Loucy (cell line): ENCODE measurements around the gene PIAS1.
A peak's percentile ranks its signal among the peaks of the same experiment; 100 is the strongest.
"Not testable (repeated sequence)": the region's sequence is repeated elsewhere in the genome, so short reads cannot be mapped to it uniquely, and the experiment has no call there.

Experiments
- H2AFZ ChIP-seq: fragments of 200-600 bp; sonication (generic); 2 replicates; pipeline ENCODE4 v1.6.0; 2016; ENCODE audit warnings: antibody characterized with exemption, mild to moderate bottlenecking, low read length, moderate library complexity
- H3F3A ChIP-seq: fragments of 200-600 bp; 2 replicates; pipeline ENCODE4 v1.6.0; 2016; ENCODE audit warnings: antibody characterized with exemption, low read depth, mild to moderate bottlenecking
- H3K27me3 ChIP-seq: fragments of 200-600 bp; sonication (generic); 2 replicates; pipeline ENCODE4 v1.6.1; 2014; ENCODE audit warnings: low read length, mild to moderate bottlenecking; ENCODE audit not compliant: insufficient read depth, poor library complexity, severe bottlenecking
- H3K36me3 ChIP-seq: fragments of 200-600 bp; sonication (generic); 2 replicates; pipeline ENCODE4 v1.6.1; 2016; ENCODE audit warnings: low read length; ENCODE audit not compliant: insufficient read depth
- H3K4me1 ChIP-seq: fragments of 200-600 bp; sonication (generic); 2 replicates; pipeline ENCODE4 v1.5.1; 2014; ENCODE audit warnings: low read length, mild to moderate bottlenecking; ENCODE audit not compliant: insufficient read depth, poor library complexity, severe bottlenecking
- H3K4me2 ChIP-seq: fragments of 200-600 bp; sonication (generic); 2 replicates; pipeline ENCODE4 v1.6.0; 2014; ENCODE audit warnings: antibody characterized with exemption, low read length, low read depth, mild to moderate bottlenecking; ENCODE audit not compliant: poor library complexity, severe bottlenecking
- H3K4me3 ChIP-seq: fragments of 200-600 bp; sonication (generic); 2 replicates; pipeline ENCODE4 v1.5.1; 2014; ENCODE audit warnings: low read length, mild to moderate bottlenecking, mixed read lengths; ENCODE audit not compliant: poor library complexity, severe bottlenecking
- H3K79me2 ChIP-seq: fragments of 200-600 bp; sonication (generic); 2 replicates; pipeline ENCODE4 v1.6.1; 2014; ENCODE audit warnings: low read length; ENCODE audit not compliant: insufficient read depth
- H3K9ac ChIP-seq: fragments of 200-600 bp; sonication (generic); 2 replicates; pipeline ENCODE4 v1.6.0; 2014; ENCODE audit warnings: mild to moderate bottlenecking, low read depth, low read length, moderate library complexity; ENCODE audit not compliant: poor library complexity, severe bottlenecking
- H3K9me2 ChIP-seq: fragments of 200-600 bp; sonication (generic); replicated peaks from 2 replicates; pipeline ENCODE4 v1.6.1; 2016; ENCODE audit warnings: low read depth, low read length, mixed read lengths
- H3K9me3 ChIP-seq: fragments of 200-600 bp; sonication (generic); 2 replicates; pipeline ENCODE4 v1.6.1; 2014; ENCODE audit warnings: mild to moderate bottlenecking, antibody characterized with exemption, low read length, low read depth; ENCODE audit not compliant: insufficient read depth
- H4K20me1 ChIP-seq: fragments of 200-600 bp; sonication (generic); 2 replicates; pipeline ENCODE4 v1.6.0; 2014; ENCODE audit warnings: antibody characterized with exemption, low read length, mild to moderate bottlenecking; ENCODE audit not compliant: insufficient read depth, poor library complexity, severe bottlenecking
- EZH2phosphoT487 ChIP-seq: fragments of 200-600 bp; IDR thresholded peaks from 2 replicates; pipeline ENCODE4 v1.6.1; 2018; ENCODE audit warnings: antibody characterized with exemption, mild to moderate bottlenecking, moderate library complexity, borderline replicate concordance
- TF ChIP-seq, protein P1 (sequence below): fragments of 200-600 bp; sonication (generic); conservative IDR thresholded peaks from 2 replicates; pipeline ENCODE4 v1.5.1; 2014; ENCODE audit warnings: mild to moderate bottlenecking, antibody characterized with exemption, low read length

PIAS1 gene

DNA sequence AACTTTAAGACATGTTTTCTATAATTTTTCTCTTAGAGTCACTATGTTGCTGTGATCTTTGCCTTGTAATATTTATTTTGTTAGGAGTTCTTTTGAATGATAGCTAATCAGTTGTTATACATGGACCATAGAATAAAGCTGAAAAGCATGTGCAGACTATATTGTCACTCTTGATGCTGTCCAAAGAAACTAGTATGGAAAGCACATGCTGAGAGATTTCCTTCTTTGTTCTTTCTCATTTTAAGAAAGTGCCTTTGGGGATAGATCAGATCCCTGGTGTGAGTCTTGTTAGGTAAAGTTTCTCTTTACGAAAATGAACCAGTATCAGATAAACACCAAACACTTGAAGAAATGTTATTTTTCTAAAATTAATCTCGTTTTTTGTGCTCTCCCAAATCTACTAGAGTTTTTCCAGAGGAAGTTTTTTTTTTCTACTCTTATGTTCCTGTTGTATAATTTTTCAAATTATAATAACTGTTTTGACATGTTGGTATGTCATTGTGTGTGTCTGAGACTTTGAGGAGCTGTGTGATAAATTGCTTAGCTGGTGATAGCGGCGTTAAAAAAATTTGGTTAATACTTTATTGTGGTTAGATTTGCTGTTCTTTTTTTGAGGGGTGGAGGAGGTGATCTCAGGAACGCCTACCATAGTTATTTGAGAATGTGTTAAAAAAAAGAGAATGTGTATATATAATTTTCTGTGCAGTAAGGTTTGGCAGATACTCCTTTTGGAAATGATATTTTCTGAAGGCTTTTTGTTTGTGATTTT lies 2.2 kb downstream of the PIAS1 start:
- no peaks in the 10 kb centered on the region for H3K27me3 ChIP-seq
- no peaks in the 10 kb centered on the region for H3F3A ChIP-seq
- H3K9ac ChIP-seq = peak overlapping the region; percentile 74
- H3K9me3 ChIP-seq = no peaks in the 10 kb centered on the region
- H3K4me2 ChIP-seq = peak overlapping the region; percentile 84
- H3K4me3 ChIP-seq = peak overlapping the region; percentile 84
- no peak for TF ChIP-seq EZH2phosphoT487
- TF ChIP-seq, protein P1, sequence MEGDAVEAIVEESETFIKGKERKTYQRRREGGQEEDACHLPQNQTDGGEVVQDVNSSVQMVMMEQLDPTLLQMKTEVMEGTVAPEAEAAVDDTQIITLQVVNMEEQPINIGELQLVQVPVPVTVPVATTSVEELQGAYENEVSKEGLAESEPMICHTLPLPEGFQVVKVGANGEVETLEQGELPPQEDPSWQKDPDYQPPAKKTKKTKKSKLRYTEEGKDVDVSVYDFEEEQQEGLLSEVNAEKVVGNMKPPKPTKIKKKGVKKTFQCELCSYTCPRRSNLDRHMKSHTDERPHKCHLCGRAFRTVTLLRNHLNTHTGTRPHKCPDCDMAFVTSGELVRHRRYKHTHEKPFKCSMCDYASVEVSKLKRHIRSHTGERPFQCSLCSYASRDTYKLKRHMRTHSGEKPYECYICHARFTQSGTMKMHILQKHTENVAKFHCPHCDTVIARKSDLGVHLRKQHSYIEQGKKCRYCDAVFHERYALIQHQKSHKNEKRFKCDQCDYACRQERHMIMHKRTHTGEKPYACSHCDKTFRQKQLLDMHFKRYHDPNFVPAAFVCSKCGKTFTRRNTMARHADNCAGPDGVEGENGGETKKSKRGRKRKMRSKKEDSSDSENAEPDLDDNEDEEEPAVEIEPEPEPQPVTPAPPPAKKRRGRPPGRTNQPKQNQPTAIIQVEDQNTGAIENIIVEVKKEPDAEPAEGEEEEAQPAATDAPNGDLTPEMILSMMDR = no peak
- peaks cover 69% of the 10 kb centered on the region for H3K79me2 ChIP-seq
- H3K9me2 ChIP-seq = no peaks in the 10 kb centered on the region
- H3K4me1 ChIP-seq = peaks cover 45% of the 10 kb centered on the region
- no peak overlapping the region for H2AFZ ChIP-seq
- H3K36me3 ChIP-seq = no peaks in the 10 kb centered on the region
- peaks cover 64% of the 10 kb centered on the region for H4K20me1 ChIP-seq

DNA sequence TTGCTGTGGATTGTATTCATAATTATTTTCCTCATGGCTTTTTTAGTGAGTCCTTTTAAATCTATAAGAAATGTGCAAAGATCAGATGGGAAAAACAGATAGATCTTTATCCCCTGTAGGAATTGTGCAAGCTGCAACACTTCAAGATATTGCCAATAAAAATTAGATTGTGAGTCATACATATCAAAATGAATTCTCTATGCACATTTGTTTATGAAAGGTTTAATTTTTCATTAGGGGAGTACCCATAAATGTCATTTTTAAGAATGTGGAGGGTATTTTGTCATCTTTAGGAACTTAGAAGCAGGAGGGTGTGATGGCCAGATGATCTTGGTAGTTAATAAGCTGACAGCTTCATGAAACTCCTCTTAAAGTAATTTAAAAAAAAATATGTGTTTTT lies 2.9 kb downstream of the PIAS1 start:
- peak overlapping the region; percentile 84 for H3K4me2 ChIP-seq

DNA sequence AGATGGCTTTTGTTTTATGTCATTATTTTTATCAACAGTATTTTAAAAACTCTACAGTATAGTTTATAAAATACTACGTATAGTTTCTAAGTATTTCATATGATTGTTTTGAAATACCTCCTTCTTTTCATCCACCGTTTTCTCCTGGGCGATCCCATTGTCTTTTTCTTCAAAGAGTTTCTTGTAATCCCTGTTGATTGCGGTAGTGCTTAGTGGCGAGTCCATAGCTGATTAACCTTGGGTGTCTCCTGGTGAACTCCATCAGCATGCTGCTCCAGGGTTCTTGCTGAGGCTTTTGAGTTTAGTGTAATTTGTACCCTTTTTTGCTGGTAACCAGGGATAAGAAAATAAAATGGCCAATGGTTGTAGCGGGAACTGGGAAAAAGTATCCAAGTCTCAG lies 3.6 kb downstream of the PIAS1 start:
- H3K9me2 ChIP-seq = no peaks in the 10 kb centered on the region
- TF ChIP-seq, protein P1 = no peak
- no peak for TF ChIP-seq EZH2phosphoT487
- H3K4me3 ChIP-seq = peak overlapping the region; percentile 84
- H2AFZ ChIP-seq = no peak overlapping the region
- peak overlapping the region; percentile 84 for H3K4me2 ChIP-seq
- no peaks in the 10 kb centered on the region for H3K27me3 ChIP-seq
- peaks cover 84% of the 10 kb centered on the region for H3K79me2 ChIP-seq
- H3K36me3 ChIP-seq = no peaks in the 10 kb centered on the region
- peaks cover 59% of the 10 kb centered on the region for H3K4me1 ChIP-seq
- peaks cover 79% of the 10 kb centered on the region for H4K20me1 ChIP-seq
- H3F3A ChIP-seq = no peaks in the 10 kb centered on the region
- H3K9ac ChIP-seq = peak overlapping the region; percentile 74
- H3K9me3 ChIP-seq = no peaks in the 10 kb centered on the region

More for the DNA sequence above, 2.9 kb downstream of the PIAS1 start:
- Histone ChIP-seq H3K4me1 (peaks cover 52% of the 10 kb centered on the region), H3K4me3 (peak overlapping the region; percentile 84), H3K79me2 (peaks cover 77% of the 10 kb centered on the region), H4K20me1 (peaks cover 72% of the 10 kb centered on the region), H2AFZ (no peak overlapping the region), H3K36me3 (no peaks in the 10 kb centered on the region), H3K9ac (peak overlapping the region; percentile 74), H3K27me3 (no peaks in the 10 kb centered on the region), H3F3A (no peaks in the 10 kb centered on the region), H3K9me2 (no peaks in the 10 kb centered on the region), H3K9me3 (no peaks in the 10 kb centered on the region)
- TF ChIP-seq, protein P1 = no peak
- no peak for TF ChIP-seq EZH2phosphoT487

DNA sequence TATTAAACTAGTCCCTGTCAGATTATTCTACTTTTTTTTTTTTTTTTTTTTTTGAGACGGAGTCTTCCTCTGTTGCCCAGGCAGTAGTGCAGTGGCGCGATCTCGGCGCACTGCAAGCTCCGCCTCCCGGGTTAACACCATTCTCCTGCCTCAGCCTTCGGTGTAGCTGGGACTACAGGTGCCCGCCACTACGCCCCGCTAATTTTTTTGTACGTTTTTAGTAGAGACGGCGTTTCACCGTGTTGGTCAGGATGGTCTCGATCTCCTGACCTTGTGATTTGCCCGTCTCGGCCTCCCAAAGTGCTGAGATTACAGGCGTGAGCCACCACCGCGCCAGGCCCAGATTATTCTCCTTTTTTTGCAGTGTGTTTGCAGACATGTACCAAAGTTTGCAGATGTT lies 4.9 kb downstream of the PIAS1 start:
- H3K9ac ChIP-seq, H3K27me3 ChIP-seq, H3F3A ChIP-seq, H3K9me2 ChIP-seq, H3K36me3 ChIP-seq, H3K4me3 ChIP-seq, H2AFZ ChIP-seq, H3K9me3 ChIP-seq: not testable (repeated sequence)
- H3K79me2 ChIP-seq = peaks cover 96% of the 10 kb centered on the region
- H3K4me2 ChIP-seq = peak overlapping the region; percentile 84
- H3K4me1 ChIP-seq = peaks cover 55% of the 10 kb centered on the region
- peaks cover 91% of the 10 kb centered on the region for H4K20me1 ChIP-seq
